22Rv1 (cell line): Measurements from ENCODE around the gene ZC3H12C.

ENCODE experiments used
- ZFX ChIP-seq: fragments of 450-650 bp; IDR thresholded peaks from 2 replicates; pipeline ENCODE4 v1.6.1; 2017; ENCODE audit warnings: antibody characterized with exemption, borderline replicate concordance
- TF ChIP-seq, protein P1 (sequence below): fragments of 450-650 bp; IDR thresholded peaks from 2 replicates; pipeline ENCODE4 v1.5.1; 2017; ENCODE audit warnings: mild to moderate bottlenecking

- TF ChIP-seq, protein P1, sequence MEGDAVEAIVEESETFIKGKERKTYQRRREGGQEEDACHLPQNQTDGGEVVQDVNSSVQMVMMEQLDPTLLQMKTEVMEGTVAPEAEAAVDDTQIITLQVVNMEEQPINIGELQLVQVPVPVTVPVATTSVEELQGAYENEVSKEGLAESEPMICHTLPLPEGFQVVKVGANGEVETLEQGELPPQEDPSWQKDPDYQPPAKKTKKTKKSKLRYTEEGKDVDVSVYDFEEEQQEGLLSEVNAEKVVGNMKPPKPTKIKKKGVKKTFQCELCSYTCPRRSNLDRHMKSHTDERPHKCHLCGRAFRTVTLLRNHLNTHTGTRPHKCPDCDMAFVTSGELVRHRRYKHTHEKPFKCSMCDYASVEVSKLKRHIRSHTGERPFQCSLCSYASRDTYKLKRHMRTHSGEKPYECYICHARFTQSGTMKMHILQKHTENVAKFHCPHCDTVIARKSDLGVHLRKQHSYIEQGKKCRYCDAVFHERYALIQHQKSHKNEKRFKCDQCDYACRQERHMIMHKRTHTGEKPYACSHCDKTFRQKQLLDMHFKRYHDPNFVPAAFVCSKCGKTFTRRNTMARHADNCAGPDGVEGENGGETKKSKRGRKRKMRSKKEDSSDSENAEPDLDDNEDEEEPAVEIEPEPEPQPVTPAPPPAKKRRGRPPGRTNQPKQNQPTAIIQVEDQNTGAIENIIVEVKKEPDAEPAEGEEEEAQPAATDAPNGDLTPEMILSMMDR, result no peak
- TF ChIP-seq ZFX, result no peak
Observed at GRCh38 chr11:110182886-110183285, 89.7 kb downstream of the ZC3H12C start.
